RWPE2 (cell line): ENCODE data around the gene HMGN1.
A peak's percentile ranks its signal among the peaks of the same experiment; 100 is the strongest.

Experiments used
- ATAC-seq: fragments of 200-7000 bp; cut with Tn5 transposase; 3 replicates; pipeline ENCODE4 v1.9.1; 2021; ENCODE audit warnings: low read depth
- DNase-seq: peaks from one replicate; pipeline ENCODE4 v3.0.0-alpha.2; 2020; ENCODE audit warnings: low spot score
- H3K27ac ChIP-seq: fragments of 450-650 bp; 2 replicates; pipeline ENCODE4 v1.5.1; 2017; ENCODE audit warnings: mild to moderate bottlenecking; ENCODE audit not compliant: poor library complexity, severe bottlenecking
- H3K27me3 ChIP-seq: fragments of 250-450 bp; sonication (Bioruptor Pico); 2 replicates; pipeline ENCODE4 v1.5.1; 2021; ENCODE audit warnings: mild to moderate bottlenecking, moderate library complexity; ENCODE audit not compliant: insufficient read depth, poor library complexity, severe bottlenecking
- H3K36me3 ChIP-seq: fragments of 250-450 bp; sonication (Bioruptor Pico); 2 replicates; pipeline ENCODE4 v1.5.1; 2020; ENCODE audit warnings: low read depth, mild to moderate bottlenecking, moderate library complexity
- H3K4me1 ChIP-seq: fragments of 250-450 bp; sonication (Bioruptor Pico); 2 replicates; pipeline ENCODE4 v1.5.1; 2021; ENCODE audit warnings: mild to moderate bottlenecking, moderate library complexity; ENCODE audit not compliant: insufficient read depth, poor library complexity, severe bottlenecking
- H3K4me3 ChIP-seq: fragments of 250-450 bp; sonication (Bioruptor Pico); 2 replicates; pipeline ENCODE4 v1.5.1; 2021; ENCODE audit warnings: mild to moderate bottlenecking, moderate library complexity; ENCODE audit not compliant: severe bottlenecking
- H3K9me3 ChIP-seq: fragments of 250-450 bp; sonication (Bioruptor Pico); 2 replicates; pipeline ENCODE4 v1.5.1; 2021; ENCODE audit warnings: mild to moderate bottlenecking, moderate library complexity; ENCODE audit not compliant: severe bottlenecking
- CTCF ChIP-seq: fragments of 450-650 bp; IDR thresholded peaks from one replicate; pipeline ENCODE4 v1.5.1; 2017; ENCODE audit warnings: mild to moderate bottlenecking, moderate library complexity; ENCODE audit not compliant: poor library complexity, severe bottlenecking

The HMGN1 gene

GRCh38 chr21:39348355-39349210, at the start of gene HMGN1:
TSS of gene HMGN1 (minus strand) at chr21:39349088. CDS start at chr21:39348917, 171 bp downstream.
- peak within 1 kb of the TSS; percentile 100 for H3K4me3 ChIP-seq
- no peaks in the 10 kb centered on the region for H3K27me3 ChIP-seq
- H3K9me3 ChIP-seq, result no peaks in the 10 kb centered on the region
- ATAC-seq (peak; percentile 40), DNase-seq (peak; percentile 88)
- TF ChIP-seq CTCF, result no peak
- peaks cover 48% of the 10 kb centered on the region for H3K36me3 ChIP-seq
- peak within 1 kb of the TSS; percentile 92 for H3K27ac ChIP-seq
- peaks cover 24% of the 10 kb centered on the region for H3K4me1 ChIP-seq

GRCh38 chr21:39397646-39398385, 48.9 kb upstream of the HMGN1 start:
- Histone ChIP-seq H3K4me3 (no peak overlapping the region), H3K9me3 (no peaks in the 10 kb centered on the region), H3K27me3 (no peaks in the 10 kb centered on the region), H3K36me3 (peaks cover 32% of the 10 kb centered on the region), H3K27ac (no peak overlapping the region), H3K4me1 (no peaks in the 10 kb centered on the region)
- DNase-seq, result no peak
- no peak for ATAC-seq
- no peak for TF ChIP-seq CTCF

- Histone ChIP-seq H3K27ac (no peak overlapping the region), H3K36me3 (peaks cover 53% of the 10 kb centered on the region), H3K9me3 (no peaks in the 10 kb centered on the region), H3K4me3 (no peak overlapping the region), H3K4me1 (no peaks in the 10 kb centered on the region), H3K27me3 (no peaks in the 10 kb centered on the region)
- ATAC-seq (no peak), DNase-seq (no peak)
- TF ChIP-seq CTCF, result no peak
These were observed 44.1 kb upstream of the HMGN1 start for GRCh38 chr21:39392981-39393380.

- H3K4me3 ChIP-seq, result no peak overlapping the region
- no peaks in the 10 kb centered on the region for H3K4me1 ChIP-seq
- no peaks in the 10 kb centered on the region for H3K9me3 ChIP-seq
- no peak for TF ChIP-seq CTCF
- H3K36me3 ChIP-seq, result peaks cover 44% of the 10 kb centered on the region
- ATAC-seq, result no peak
- H3K27ac ChIP-seq, result no peak overlapping the region
- no peak for DNase-seq
- H3K27me3 ChIP-seq, result no peaks in the 10 kb centered on the region
These were observed 41.4 kb upstream of the HMGN1 start for GRCh38 chr21:39390212-39390765.
